PC-9 (cell line): ENCODE results near the gene MB21D2. TPM values are rescaled to one million over a fixed set of nuclear protein-coding genes. Genes with fewer than 3 reads are reported as not detected.

ENCODE experiments used
- BruUV-seq: library from RNA; stranded (reverse); fragments of 400-500 nt; replicated peaks from 2 replicates; lab custom pipeline; 2021; lab: Mats Ljungman, UMichigan
- CTCF ChIA-PET: fragments of 300-600 bp; sonication (Branson Sonifier 250); formaldehyde crosslinking; loops from one replicate; lab custom pipeline; 2022; ENCODE audit warnings: antibody characterized with exemption; lab: Charles Lee
- POLR2A ChIA-PET: fragments of 300-600 bp; sonication (Branson Sonifier 250); formaldehyde crosslinking; loops from one replicate; lab custom pipeline; 2022; ENCODE audit warnings: antibody characterized with exemption; ENCODE audit not compliant: unreplicated experiment; lab: Charles Lee
- DNase-seq, 2 experiments: peaks; one replicate each; pipeline versions ENCODE4 v3.0.0 to v3.0.0-alpha.2; 2015 to 2022; ENCODE audit warnings: mixed read lengths in 1 of 2
- H2AFZ ChIP-seq: fragments of 200-600 bp; sonication (generic); 2 replicates; pipeline ENCODE4 v1.8.1; 2017; ENCODE audit warnings: antibody characterized with exemption
- H3F3A ChIP-seq: fragments of 200-600 bp; sonication (generic); 2 replicates; pipeline ENCODE4 v1.8.1; 2017; ENCODE audit warnings: antibody characterized with exemption, mild to moderate bottlenecking, low read depth; ENCODE audit not compliant: insufficient read depth
- H3K27ac ChIP-seq: fragments of 200-600 bp; sonication (generic); 2 replicates; pipeline ENCODE4 v1.6.1; 2016; ENCODE audit warnings: mixed run types
- H3K27me3 ChIP-seq: fragments of 200-600 bp; sonication (generic); 2 replicates; pipeline ENCODE4 v1.6.1; 2016; ENCODE audit warnings: low read depth, mixed run types; ENCODE audit not compliant: insufficient read depth
- H3K36me3 ChIP-seq: fragments of 200-600 bp; sonication (generic); 2 replicates; pipeline ENCODE4 v1.6.1; 2016; ENCODE audit warnings: low read depth, mixed run types
- H3K4me1 ChIP-seq: fragments of 200-600 bp; sonication (generic); replicated peaks from 2 replicates; pipeline ENCODE4 v1.6.1; 2016; ENCODE audit warnings: mixed run types; ENCODE audit not compliant: insufficient read depth
- H3K4me2 ChIP-seq: fragments of 200-600 bp; sonication (generic); 2 replicates; pipeline ENCODE4 v1.6.1; 2017; ENCODE audit warnings: mixed run types
- H3K4me3 ChIP-seq: fragments of 200-600 bp; sonication (generic); 2 replicates; pipeline ENCODE4 v1.6.1; 2016; ENCODE audit warnings: mixed run types
- H3K79me2 ChIP-seq: fragments of 200-600 bp; sonication (generic); 2 replicates; pipeline ENCODE4 v1.6.1; 2017; ENCODE audit warnings: low read depth, mixed run types
- H3K9me2 ChIP-seq: fragments of 200-600 bp; sonication (generic); 2 replicates; pipeline ENCODE4 v1.8.1; 2017; ENCODE audit warnings: mild to moderate bottlenecking; ENCODE audit not compliant: insufficient read depth
- H3K9me3 ChIP-seq: fragments of 200-600 bp; sonication (generic); 2 replicates; pipeline ENCODE4 v1.8.1; 2016; ENCODE audit warnings: low read depth; ENCODE audit not compliant: insufficient read depth
- H4K20me1 ChIP-seq: fragments of 200-600 bp; sonication (generic); 2 replicates; pipeline ENCODE4 v1.8.1; 2017; ENCODE audit not compliant: insufficient read depth
- EZH2 ChIP-seq: fragments of 200-600 bp; sonication (generic); IDR thresholded peaks from 2 replicates; pipeline ENCODE4 v1.8.0; 2017; ENCODE audit warnings: antibody characterized with exemption, low read depth
- intact Hi-C: fragments of 100-400 bp; cut with micrococcal nuclease; formaldehyde crosslinking; loops from one replicate; pipeline ENCODE4 v1.10.0; 2022; ENCODE audit not compliant: unreplicated experiment
- total RNA-seq: library from RNA; stranded (reverse); gene quantifications from 2 replicates; pipeline ENCODE4 v1.2.3, GENCODE V29; 2021
- TF ChIP-seq, protein P1 (sequence below): fragments of 200-600 bp; sonication (generic); conservative IDR thresholded peaks from 2 replicates; pipeline ENCODE4 v1.6.1; 2017; ENCODE audit warnings: mixed run types, antibody characterized with exemption, mild to moderate bottlenecking, moderate library complexity

MB21D2 gene
- total RNA-seq, 1 experiment from 2014 or later = 5.1 TPM

- POLR2A ChIA-PET = no interaction called here
These were observed 14.2 kb upstream of the MB21D2 start for GRCh38 chr3:192931825-192932224.

DNA sequence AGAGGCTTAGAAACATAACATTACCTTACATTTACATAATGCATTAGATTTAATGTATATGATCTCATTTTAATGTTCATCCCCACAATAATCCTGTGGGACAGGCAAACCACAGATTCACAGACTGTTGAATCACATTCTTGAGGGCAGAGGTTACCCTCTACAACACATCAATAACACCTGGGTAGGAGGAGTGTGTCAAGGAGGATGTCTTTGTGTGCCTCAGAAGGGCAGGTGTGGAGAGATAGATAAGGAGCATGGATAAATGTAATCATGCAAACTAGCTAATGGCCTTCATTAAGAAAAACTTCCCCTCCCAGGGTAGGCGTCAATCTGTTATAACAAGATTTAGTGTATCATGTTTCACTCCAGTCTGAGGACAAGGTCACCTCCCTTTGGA, 12.9 kb upstream of the MB21D2 start:
- Histone ChIP-seq H3K27me3 (no peaks in the 10 kb centered on the region), H3K4me3 (no peak overlapping the region), H3K9me3 (no peaks in the 10 kb centered on the region), H3K27ac (no peak overlapping the region), H3K79me2 (no peaks in the 10 kb centered on the region), H3F3A (no peaks in the 10 kb centered on the region), H3K36me3 (no peaks in the 10 kb centered on the region), H3K9me2 (no peaks in the 10 kb centered on the region), H3K4me2 (no peak overlapping the region), H2AFZ (no peak overlapping the region), H4K20me1 (no peaks in the 10 kb centered on the region), H3K4me1 (no peaks in the 10 kb centered on the region)
- no TSS peak for BruUV-seq
- ChIA-PET POLR2A (interaction anchor here (0.7 kb wide), 1 partner anchor 585 kb away, joined by 14 read pairs; no protein-coding TSS in a partner anchor), CTCF (no interaction called here)
- no peak for DNase-seq
- intact Hi-C loops = no loop called here
- TF ChIP-seq, protein P1, sequence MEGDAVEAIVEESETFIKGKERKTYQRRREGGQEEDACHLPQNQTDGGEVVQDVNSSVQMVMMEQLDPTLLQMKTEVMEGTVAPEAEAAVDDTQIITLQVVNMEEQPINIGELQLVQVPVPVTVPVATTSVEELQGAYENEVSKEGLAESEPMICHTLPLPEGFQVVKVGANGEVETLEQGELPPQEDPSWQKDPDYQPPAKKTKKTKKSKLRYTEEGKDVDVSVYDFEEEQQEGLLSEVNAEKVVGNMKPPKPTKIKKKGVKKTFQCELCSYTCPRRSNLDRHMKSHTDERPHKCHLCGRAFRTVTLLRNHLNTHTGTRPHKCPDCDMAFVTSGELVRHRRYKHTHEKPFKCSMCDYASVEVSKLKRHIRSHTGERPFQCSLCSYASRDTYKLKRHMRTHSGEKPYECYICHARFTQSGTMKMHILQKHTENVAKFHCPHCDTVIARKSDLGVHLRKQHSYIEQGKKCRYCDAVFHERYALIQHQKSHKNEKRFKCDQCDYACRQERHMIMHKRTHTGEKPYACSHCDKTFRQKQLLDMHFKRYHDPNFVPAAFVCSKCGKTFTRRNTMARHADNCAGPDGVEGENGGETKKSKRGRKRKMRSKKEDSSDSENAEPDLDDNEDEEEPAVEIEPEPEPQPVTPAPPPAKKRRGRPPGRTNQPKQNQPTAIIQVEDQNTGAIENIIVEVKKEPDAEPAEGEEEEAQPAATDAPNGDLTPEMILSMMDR = no peak
- no peak for TF ChIP-seq EZH2

More at GRCh38 chr3:192931825-192932224, 14.2 kb upstream of the MB21D2 start:
- Histone ChIP-seq H2AFZ (no peak overlapping the region), H3K27me3 (no peaks in the 10 kb centered on the region), H3K27ac (no peak overlapping the region), H3K4me2 (no peak overlapping the region), H3K79me2 (no peaks in the 10 kb centered on the region), H3K36me3 (no peaks in the 10 kb centered on the region), H4K20me1 (no peaks in the 10 kb centered on the region), H3K4me1 (no peaks in the 10 kb centered on the region), H3K4me3 (no peak overlapping the region), H3K9me3 (no peaks in the 10 kb centered on the region), H3F3A (no peaks in the 10 kb centered on the region), H3K9me2 (no peaks in the 10 kb centered on the region)
- CTCF ChIA-PET = no interaction called here
- intact Hi-C loops = no loop called here
- no peak for TF ChIP-seq EZH2
- BruUV-seq = no TSS peak
- DNase-seq = no peak

- intact Hi-C loops = loop anchor here (10.0 kb wide), 1 partner anchor 365 kb away; no protein-coding TSS in a partner anchor
- Histone ChIP-seq H3K4me3 (no peak overlapping the region), H3K4me1 (no peaks in the 10 kb centered on the region), H4K20me1 (no peaks in the 10 kb centered on the region), H3K79me2 (no peaks in the 10 kb centered on the region), H3K36me3 (no peaks in the 10 kb centered on the region), H3K27me3 (no peaks in the 10 kb centered on the region), H2AFZ (no peak overlapping the region), H3F3A (no peaks in the 10 kb centered on the region), H3K9me2 (no peaks in the 10 kb centered on the region), H3K4me2 (no peak overlapping the region), H3K9me3 (no peaks in the 10 kb centered on the region), H3K27ac (no peak overlapping the region)
- ChIA-PET CTCF (no interaction called here), POLR2A (no interaction called here)
- BruUV-seq = no TSS peak
- DNase-seq = no peak
- no peak for TF ChIP-seq EZH2
- TF ChIP-seq, protein P1 = no peak
These were observed 12.3 kb upstream of the MB21D2 start for GRCh38 chr3:192929755-192930547.
